NOMO-1 (cell line): ENCODE results near the gene TSEN15.
"Not testable (repeated sequence)": the region's sequence is repeated elsewhere in the genome, so short reads cannot be mapped to it uniquely, and the experiment has no call there.

Experiments
- DNase-seq, 2 experiments: peaks; one replicate each; lab custom pipeline; 2025; ENCODE audit not compliant: unreplicated experiment in 2 of 2; lab: John Stamatoyannopoulos, UW

Gene TSEN15

GRCh38 chr1:184096005-184096404 lies 44.5 kb downstream of the TSEN15 start:
- DNase-seq, result no peak

GRCh38 chr1:184096580-184096979 lies 45.0 kb downstream of the TSEN15 start:
- DNase-seq, result not testable (repeated sequence)

GRCh38 chr1:184101141-184101540 lies 49.6 kb downstream of the TSEN15 start:
- no peak for DNase-seq

- no peak for DNase-seq
Measured at GRCh38 chr1:184101571-184101970, 50.0 kb downstream of the TSEN15 start.

- peak; percentile 4 for DNase-seq
Measured at GRCh38 chr1:184110272-184111204, 59.0 kb downstream of the TSEN15 start.

GRCh38 chr1:184112176-184112948 lies 60.8 kb downstream of the TSEN15 start:
- DNase-seq, result no peak

GRCh38 chr1:184113251-184113650 lies 61.7 kb downstream of the TSEN15 start:
- no peak for DNase-seq

GRCh38 chr1:184114818-184115398 lies 63.4 kb downstream of the TSEN15 start:
- no peak for DNase-seq

- DNase-seq, result no peak
Measured at GRCh38 chr1:184116287-184116686, 64.8 kb downstream of the TSEN15 start.

GRCh38 chr1:184118046-184118445 lies 66.5 kb downstream of the TSEN15 start:
- DNase-seq, result no peak
